Measurements from ENCODE around the gene AGAP9.
"Not testable (repeated sequence)": the region's sequence is repeated elsewhere in the genome, so short reads cannot be mapped to it uniquely, and the experiment has no call there.

AGAP9 gene

DNA sequence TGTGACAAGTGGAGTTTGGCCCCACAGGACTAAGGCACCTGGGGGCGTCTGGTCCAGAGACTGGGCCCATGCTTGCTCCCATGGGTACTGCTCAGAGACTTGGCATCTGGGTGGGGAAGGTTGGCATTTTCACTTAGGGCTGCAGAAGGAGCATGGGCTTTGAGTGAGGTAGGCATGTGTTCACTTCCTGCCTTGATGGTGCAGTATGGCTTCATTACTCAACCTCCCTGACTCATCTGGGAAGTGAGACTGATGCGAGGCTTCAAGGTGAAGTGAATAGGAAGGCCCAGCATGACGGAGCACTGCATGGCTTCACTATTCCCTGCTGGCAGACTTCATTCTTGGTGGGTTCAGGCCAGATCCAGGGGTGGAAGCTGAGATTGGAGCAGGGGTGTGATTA is 50.8 kb downstream of the AGAP9 start:
- H3K36me3 Mint-ChIP-seq (ENCODE audit: low read depth); H3K4me3 Mint-ChIP-seq; H3K4me1 Mint-ChIP-seq (ENCODE audit: low read depth); H3K27me3 Mint-ChIP-seq; H3K9me3 Mint-ChIP-seq; H3K27ac Mint-ChIP-seq: not testable (repeated sequence)

- H3K27ac Mint-ChIP-seq; H3K4me1 Mint-ChIP-seq (ENCODE audit: low read depth); H3K27me3 Mint-ChIP-seq; H3K4me3 Mint-ChIP-seq; H3K9me3 Mint-ChIP-seq; H3K36me3 Mint-ChIP-seq (ENCODE audit: low read depth): not testable (repeated sequence)
Observed at GRCh38 chr10:47472072-47472471, 51.4 kb downstream of the AGAP9 start.

DNA sequence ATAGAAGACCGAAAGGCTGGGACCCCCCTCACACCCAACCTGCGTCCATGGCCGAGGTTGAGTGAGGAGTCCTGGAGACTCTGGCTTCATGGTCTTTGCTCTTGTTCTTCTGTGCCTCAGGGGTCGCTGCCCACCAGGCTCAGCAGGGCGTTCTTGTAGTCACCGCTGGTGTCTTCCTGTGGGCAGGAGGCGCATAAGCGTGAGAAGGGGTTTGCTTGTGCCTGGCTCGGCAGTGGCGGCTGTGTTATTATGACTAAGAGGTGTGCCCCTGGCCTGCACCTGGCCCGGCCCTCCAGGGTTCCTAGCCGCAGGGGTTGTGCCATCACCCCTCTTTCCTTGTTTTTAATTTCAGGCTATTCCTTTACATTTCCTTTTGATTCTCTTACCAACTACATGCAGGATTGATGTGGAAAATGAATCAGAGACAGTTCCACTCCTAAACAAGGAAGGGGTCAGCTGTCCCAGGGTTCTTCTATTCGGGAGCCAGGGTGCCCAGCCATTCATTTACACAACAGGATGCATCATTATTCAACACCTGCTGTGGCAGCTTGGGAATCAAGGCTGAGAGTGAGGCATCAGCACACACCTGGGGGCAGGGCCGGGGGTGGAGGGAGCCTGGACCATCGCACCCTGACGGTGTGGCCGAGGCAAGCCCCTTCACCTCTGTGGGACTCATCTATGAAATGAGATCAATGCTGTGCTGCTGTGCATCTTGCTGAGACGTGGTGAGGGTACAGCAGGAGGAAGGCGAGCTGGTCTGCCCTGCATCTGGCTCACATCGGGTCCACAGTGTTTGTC is 54.5 kb downstream of the AGAP9 start:
- H3K4me3 Mint-ChIP-seq; H3K4me1 Mint-ChIP-seq (ENCODE audit: low read depth); H3K27me3 Mint-ChIP-seq; H3K36me3 Mint-ChIP-seq (ENCODE audit: low read depth); H3K9me3 Mint-ChIP-seq; H3K27ac Mint-ChIP-seq: not testable (repeated sequence)

DNA sequence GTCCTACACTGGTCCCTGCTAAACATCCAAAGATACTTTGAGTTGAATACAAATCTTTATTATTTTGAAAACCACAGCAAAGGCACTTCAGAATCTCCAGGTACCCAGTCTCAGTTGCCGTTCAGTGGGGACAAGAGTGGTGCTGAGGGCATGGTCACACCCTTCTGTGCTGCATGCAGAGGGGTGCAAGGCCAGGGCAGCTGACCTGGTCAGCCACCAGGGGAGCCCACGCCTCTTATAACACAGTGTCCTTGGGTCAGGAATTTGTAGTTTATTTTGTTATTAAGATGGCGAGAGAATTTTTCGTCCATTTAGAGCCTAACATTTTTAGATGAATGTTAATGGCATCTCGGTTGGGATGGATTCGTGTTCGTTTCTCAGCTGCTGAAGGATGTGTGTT is 55.5 kb downstream of the AGAP9 start:
- not testable (repeated sequence) for H3K27ac Mint-ChIP-seq; H3K4me1 Mint-ChIP-seq (ENCODE audit: low read depth); H3K27me3 Mint-ChIP-seq; H3K36me3 Mint-ChIP-seq (ENCODE audit: low read depth); H3K9me3 Mint-ChIP-seq; H3K4me3 Mint-ChIP-seq

DNA sequence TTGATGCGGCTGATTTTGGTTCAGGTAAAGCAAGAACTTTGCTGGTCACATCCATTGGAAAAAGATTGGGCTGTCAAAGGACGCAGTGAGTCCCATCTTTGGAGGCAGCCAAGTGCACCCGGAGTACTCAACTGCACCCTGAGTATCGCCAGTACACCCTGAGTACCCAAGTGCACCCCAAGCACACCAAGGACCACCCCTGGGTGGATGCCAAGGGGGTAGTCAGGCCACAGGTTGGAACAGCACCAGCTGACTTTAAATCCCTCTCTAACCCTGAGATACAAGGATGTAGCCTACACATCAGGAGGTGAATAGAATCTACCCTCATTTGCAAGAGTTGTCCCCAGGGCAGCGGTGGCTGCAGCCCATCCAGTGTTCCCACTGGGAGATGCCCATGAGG is 56.0 kb downstream of the AGAP9 start:
- not testable (repeated sequence) for H3K27me3 Mint-ChIP-seq; H3K4me3 Mint-ChIP-seq; H3K9me3 Mint-ChIP-seq; H3K27ac Mint-ChIP-seq; H3K36me3 Mint-ChIP-seq (ENCODE audit: low read depth); H3K4me1 Mint-ChIP-seq (ENCODE audit: low read depth)

- not testable (repeated sequence) for H3K4me1 Mint-ChIP-seq (ENCODE audit: low read depth); H3K4me3 Mint-ChIP-seq; H3K27ac Mint-ChIP-seq; H3K27me3 Mint-ChIP-seq; H3K9me3 Mint-ChIP-seq; H3K36me3 Mint-ChIP-seq (ENCODE audit: low read depth)
Observed at GRCh38 chr10:47465216-47465917, 58.1 kb downstream of the AGAP9 start.

- H3K4me1 Mint-ChIP-seq (ENCODE audit: low read depth); H3K4me3 Mint-ChIP-seq; H3K9me3 Mint-ChIP-seq; H3K27ac Mint-ChIP-seq; H3K27me3 Mint-ChIP-seq; H3K36me3 Mint-ChIP-seq (ENCODE audit: low read depth): not testable (repeated sequence)
Observed at GRCh38 chr10:47462577-47463358, 60.7 kb downstream of the AGAP9 start.

GRCh38 chr10:47461261-47461687 is 62.2 kb downstream of the AGAP9 start:
- H3K4me3 Mint-ChIP-seq; H3K27ac Mint-ChIP-seq; H3K9me3 Mint-ChIP-seq; H3K4me1 Mint-ChIP-seq (ENCODE audit: low read depth); H3K27me3 Mint-ChIP-seq; H3K36me3 Mint-ChIP-seq (ENCODE audit: low read depth): not testable (repeated sequence)

GRCh38 chr10:47458466-47459154 is 64.8 kb downstream of the AGAP9 start:
- no peaks in the 10 kb centered on the region for H3K9me3 Mint-ChIP-seq
- H3K36me3 Mint-ChIP-seq (ENCODE audit: low read depth): no peaks in the 10 kb centered on the region
- H3K27me3 Mint-ChIP-seq: peaks cover 7% of the 10 kb centered on the region
- no peak overlapping the region for H3K4me3 Mint-ChIP-seq
- no peak overlapping the region for H3K27ac Mint-ChIP-seq
- H3K4me1 Mint-ChIP-seq (ENCODE audit: low read depth): peaks cover 3% of the 10 kb centered on the region

DNA sequence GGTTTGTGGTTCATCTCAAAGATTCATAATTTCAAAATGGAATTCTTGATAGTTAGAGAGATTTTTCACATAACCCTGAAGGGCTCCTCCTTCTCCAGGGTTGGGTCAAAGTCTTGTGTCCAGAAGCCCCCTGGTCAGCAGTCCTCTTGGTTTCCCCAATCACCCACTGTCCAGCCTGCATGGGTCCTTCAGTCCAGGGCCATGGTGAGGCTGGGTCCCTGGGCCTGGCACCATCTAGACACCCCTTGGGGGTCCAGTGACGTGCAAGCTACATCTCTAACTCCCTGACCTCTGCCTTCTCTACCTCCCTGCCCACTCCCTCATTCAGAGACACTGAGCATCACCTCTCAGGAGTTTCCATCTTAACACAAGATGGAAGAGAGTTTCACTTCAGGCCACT is 65.6 kb downstream of the AGAP9 start:
- Mint-ChIP-seq H3K9me3 (no peaks in the 10 kb centered on the region), H3K27ac (no peak overlapping the region), H3K4me3 (no peak overlapping the region), H3K27me3 (peaks cover 11% of the 10 kb centered on the region), H3K4me1 (ENCODE audit: low read depth) (peaks cover 3% of the 10 kb centered on the region), H3K36me3 (ENCODE audit: low read depth) (no peaks in the 10 kb centered on the region)

- no peak overlapping the region for H3K27ac Mint-ChIP-seq
- H3K4me1 Mint-ChIP-seq (ENCODE audit: low read depth): peaks cover 3% of the 10 kb centered on the region
- peaks cover 11% of the 10 kb centered on the region for H3K27me3 Mint-ChIP-seq
- no peaks in the 10 kb centered on the region for H3K9me3 Mint-ChIP-seq
- H3K36me3 Mint-ChIP-seq (ENCODE audit: low read depth): no peaks in the 10 kb centered on the region
- H3K4me3 Mint-ChIP-seq: no peak overlapping the region
Observed at GRCh38 chr10:47457528-47457820, 66.0 kb downstream of the AGAP9 start.

DNA sequence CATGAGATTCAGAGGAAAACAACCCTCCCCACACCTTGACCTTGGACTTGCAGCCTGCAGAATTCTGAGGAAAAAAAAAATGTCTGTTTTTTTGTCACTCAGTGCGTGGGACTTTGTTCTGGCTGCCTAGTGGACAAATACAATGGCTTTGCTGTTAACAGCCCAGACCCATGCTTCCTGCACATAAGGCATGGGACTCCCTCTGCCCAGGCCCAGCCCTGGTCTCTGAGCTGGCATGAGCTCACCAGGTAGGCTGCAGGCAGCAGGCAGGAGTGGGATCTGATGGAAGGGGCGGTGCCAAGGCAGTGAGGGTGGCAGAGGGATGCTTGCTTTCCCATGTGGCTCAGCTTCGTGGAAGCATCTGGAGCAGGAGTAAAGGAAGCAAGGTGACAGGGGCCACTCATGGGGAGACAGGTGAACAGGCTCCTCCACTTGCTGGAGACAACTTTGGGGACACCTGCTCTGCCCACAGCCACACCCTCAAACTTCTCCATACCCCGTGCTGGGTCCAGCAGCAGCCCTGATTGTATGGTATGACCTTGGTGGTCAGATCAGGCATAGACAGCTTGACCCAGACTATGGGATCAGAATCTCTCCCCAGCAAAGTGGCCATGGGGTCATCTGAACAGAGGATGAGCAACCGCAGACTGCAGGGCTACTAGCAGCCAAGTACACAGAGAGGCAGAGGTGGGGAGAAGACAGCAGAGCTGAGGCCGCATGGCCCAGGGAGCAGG is 66.5 kb downstream of the AGAP9 start:
- Mint-ChIP-seq H3K9me3 (no peaks in the 10 kb centered on the region), H3K4me3 (no peak overlapping the region), H3K27ac (no peak overlapping the region), H3K4me1 (ENCODE audit: low read depth) (peaks cover 3% of the 10 kb centered on the region), H3K36me3 (ENCODE audit: low read depth) (no peaks in the 10 kb centered on the region), H3K27me3 (peaks cover 11% of the 10 kb centered on the region)

DNA sequence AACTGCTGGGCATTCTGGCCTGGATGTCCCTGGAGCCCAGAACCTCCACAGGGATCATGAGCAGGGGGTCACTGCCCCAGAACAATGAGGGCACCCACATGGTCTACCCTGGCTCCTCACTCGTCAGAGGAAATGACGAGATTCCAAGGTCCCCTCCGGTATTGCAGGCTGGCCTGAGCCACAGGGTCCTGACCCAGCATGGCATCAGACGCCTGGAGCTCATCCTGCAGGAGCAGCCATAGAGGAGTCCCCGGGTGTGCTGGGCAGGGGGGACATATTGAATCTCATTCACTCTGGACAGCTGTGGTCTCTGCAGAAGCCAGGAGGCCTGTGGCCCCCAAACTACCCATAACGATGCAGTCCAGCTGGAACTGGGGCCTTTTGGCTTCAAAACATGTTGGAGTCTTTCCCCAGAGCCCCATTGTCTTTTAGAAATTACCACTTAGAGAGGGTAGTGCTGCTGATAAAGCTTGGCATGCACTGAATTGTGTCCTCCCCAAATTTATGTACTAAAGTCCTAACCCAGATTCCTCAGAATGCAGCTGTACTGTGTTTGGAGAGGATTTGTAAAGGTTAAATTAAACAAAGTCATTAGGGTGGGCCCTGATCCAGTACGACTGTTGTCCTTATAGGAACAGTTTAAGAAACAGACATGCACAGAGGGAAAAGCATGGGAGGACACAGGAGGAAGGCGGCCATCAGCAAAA is 67.2 kb downstream of the AGAP9 start:
- H3K27me3 Mint-ChIP-seq: peaks cover 11% of the 10 kb centered on the region
- H3K9me3 Mint-ChIP-seq: no peaks in the 10 kb centered on the region
- no peak overlapping the region for H3K27ac Mint-ChIP-seq
- H3K4me3 Mint-ChIP-seq: no peak overlapping the region
- H3K36me3 Mint-ChIP-seq (ENCODE audit: low read depth): no peaks in the 10 kb centered on the region
- peaks cover 3% of the 10 kb centered on the region for H3K4me1 Mint-ChIP-seq (ENCODE audit: low read depth)

- H3K4me1 Mint-ChIP-seq (ENCODE audit: low read depth); H3K4me3 Mint-ChIP-seq; H3K36me3 Mint-ChIP-seq (ENCODE audit: low read depth); H3K9me3 Mint-ChIP-seq; H3K27ac Mint-ChIP-seq: not testable (repeated sequence)
- H3K27me3 Mint-ChIP-seq: peaks cover 11% of the 10 kb centered on the region
Observed at GRCh38 chr10:47455350-47456078, 67.9 kb downstream of the AGAP9 start.

Data from stimulated activated naive CD8-positive, alpha-beta T cell treated with anti-CD3 and anti-CD28 coated beads, Interleukin-15, Interleukin-2, amounts not matched to agents 100 ng/mL and 50 ng/mL, for 24 hours (primary cell).